22Rv1 (cell line): Measurements from ENCODE around the gene C17orf100.

Source experiments
- CTCF ChIP-seq: fragments of 450-650 bp; IDR thresholded peaks from 2 replicates; pipeline ENCODE4 v1.5.1; 2017; ENCODE audit warnings: mild to moderate bottlenecking
- ZFX ChIP-seq: fragments of 450-650 bp; IDR thresholded peaks from 2 replicates; pipeline ENCODE4 v1.6.1; 2017; ENCODE audit warnings: antibody characterized with exemption, borderline replicate concordance

DNA sequence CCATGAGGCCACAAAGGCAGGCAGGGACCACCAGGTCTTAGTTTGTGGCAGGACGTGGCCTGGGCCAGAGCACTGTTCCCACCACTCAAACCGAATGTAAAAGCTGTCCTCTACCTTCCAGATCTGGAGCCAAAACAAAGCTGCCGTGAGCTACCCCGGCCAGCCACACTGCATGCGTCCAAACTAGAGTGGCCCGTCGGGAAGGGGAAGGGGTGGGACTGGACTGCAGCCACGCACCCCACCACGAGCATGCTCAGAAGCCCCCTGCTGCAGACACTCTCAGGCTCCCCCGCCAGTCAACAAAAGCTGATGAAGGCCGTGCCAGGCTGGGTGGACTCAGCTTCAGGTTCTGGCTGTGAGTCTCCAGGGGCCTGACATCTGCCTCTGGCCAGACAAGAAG is 46.4 kb downstream of the C17orf100 start:
- TF ChIP-seq CTCF (no peak), ZFX (no peak)
